IMR-90 (cell line): ENCODE results near the gene DLGAP3. TPM values are rescaled to one million over a fixed set of nuclear protein-coding genes. Genes with fewer than 3 reads are reported as not detected.

Experiments used
- ATAC-seq: fragments of 200-7000 bp; cut with Tn5 transposase; 2 replicates; pipeline ENCODE4 v1.9.1; 2020; ENCODE audit warnings: low read depth, mild to moderate bottlenecking, moderate library complexity
- BruUV-seq: library from RNA; stranded (reverse); fragments of 400-500 nt; replicated peaks from 2 replicates; lab custom pipeline; 2021; lab: Mats Ljungman, UMichigan
- CTCF ChIA-PET: fragments of 300-600 bp; formaldehyde crosslinking; extraction: SDS; loops from one replicate; lab custom pipeline; 2021; ENCODE audit warnings: antibody characterized with exemption; lab: Yijun Ruan, JAX
- POLR2A ChIA-PET: fragments of 300-600 bp; sonication (Branson Sonifier 250); formaldehyde crosslinking; loops from one replicate; lab custom pipeline; 2022; ENCODE audit warnings: antibody characterized with exemption; ENCODE audit not compliant: unreplicated experiment; lab: Charles Lee
- DNase-seq: peaks from one replicate; pipeline ENCODE4 v3.0.0; 2013
- H2AFZ ChIP-seq: replicated peaks from 2 replicates; pipeline ENCODE3; 2013; ENCODE audit warnings: low read length, mild to moderate bottlenecking; ENCODE audit not compliant: poor library complexity
- H2AK5ac ChIP-seq: 2 replicates; pipeline ENCODE4 v1.6.1; 2013; ENCODE audit warnings: low read depth, low read length, inconsistent platforms
- H2AK9ac ChIP-seq: replicated peaks from 2 replicates; pipeline ENCODE3; 2013; ENCODE audit warnings: mild to moderate bottlenecking, low read depth, low read length, moderate library complexity; ENCODE audit not compliant: poor library complexity
- H2BK120ac ChIP-seq: 2 replicates; pipeline ENCODE4 v1.6.1; 2013; ENCODE audit warnings: low read depth, low read length, inconsistent platforms
- H2BK15ac ChIP-seq: 3 replicates; pipeline ENCODE4 v1.6.1; 2013; ENCODE audit warnings: low read depth, low read length, inconsistent platforms
- H2BK20ac ChIP-seq: 2 replicates; pipeline ENCODE4 v1.6.1; 2013; ENCODE audit warnings: low read depth, mild to moderate bottlenecking, inconsistent platforms, low read length, moderate library complexity
- H2BK5ac ChIP-seq: 2 replicates; pipeline ENCODE4 v1.6.1; 2013; ENCODE audit warnings: mild to moderate bottlenecking, low read depth, low read length, inconsistent platforms; ENCODE audit not compliant: poor library complexity, severe bottlenecking
- H3K14ac ChIP-seq: replicated peaks from 2 replicates; pipeline ENCODE4 v1.6.1; 2013; ENCODE audit warnings: low read depth, low read length, inconsistent platforms
- H3K18ac ChIP-seq: 2 replicates; pipeline ENCODE4 v1.6.1; 2013; ENCODE audit warnings: low read depth, low read length, control low read depth
- H3K23ac ChIP-seq: 2 replicates; pipeline ENCODE4 v1.6.1; 2013; ENCODE audit warnings: low read depth, low read length, inconsistent platforms
- H3K27ac ChIP-seq: 2 replicates; pipeline ENCODE4 v1.5.1; 2013; ENCODE audit warnings: mild to moderate bottlenecking, control low read depth, low read length; ENCODE audit not compliant: insufficient read depth
- H3K27me3 ChIP-seq: 2 replicates; pipeline ENCODE4 v1.6.1; 2013; ENCODE audit warnings: low read length; ENCODE audit not compliant: control insufficient read depth, insufficient read depth
- H3K36me3 ChIP-seq: 2 replicates; pipeline ENCODE4 v1.6.1; 2013; ENCODE audit warnings: low read length, mixed read lengths; ENCODE audit not compliant: control insufficient read depth, insufficient read depth
- H3K4ac ChIP-seq: 2 replicates; pipeline ENCODE4 v1.6.1; 2013; ENCODE audit warnings: low read depth, low read length, inconsistent platforms
- H3K4me1 ChIP-seq: 2 replicates; pipeline ENCODE4 v1.6.1; 2013; ENCODE audit warnings: low read length, mixed read lengths; ENCODE audit not compliant: control insufficient read depth, insufficient read depth
- H3K4me2 ChIP-seq: 2 replicates; pipeline ENCODE4 v1.6.1; 2013; ENCODE audit warnings: low read depth, mild to moderate bottlenecking, control low read depth, low read length, moderate library complexity
- H3K4me3 ChIP-seq: 2 replicates; pipeline ENCODE4 v1.5.1; 2013; ENCODE audit warnings: low read depth, mild to moderate bottlenecking, control low read depth, low read length, moderate library complexity; ENCODE audit not compliant: insufficient read depth
- H3K56ac ChIP-seq: 2 replicates; pipeline ENCODE4 v1.6.1; 2013; ENCODE audit warnings: low read length, inconsistent platforms; ENCODE audit not compliant: insufficient read depth; ENCODE audit errors: extremely low read depth
- H3K79me1 ChIP-seq, 2 experiments: 2 replicates each; pipeline ENCODE4 v1.6.1; 2013; ENCODE audit warnings: low read length in 2 of 2, inconsistent platforms in 1 of 2, low read depth in 1 of 2
- H3K9ac ChIP-seq: 2 replicates; pipeline ENCODE4 v1.6.1; 2013; ENCODE audit warnings: low read depth, low read length, control low read depth
- H3K9me1 ChIP-seq: 2 replicates; pipeline ENCODE4 v1.6.1; 2013; ENCODE audit warnings: low read length, inconsistent platforms; ENCODE audit not compliant: insufficient read depth
- H3K9me3 ChIP-seq: 2 replicates; pipeline ENCODE4 v1.6.1; 2013; ENCODE audit warnings: low read length; ENCODE audit not compliant: control insufficient read depth, insufficient read depth
- H4K20me1 ChIP-seq: 2 replicates; pipeline ENCODE4 v1.6.1; 2013; ENCODE audit warnings: low read length, inconsistent platforms; ENCODE audit not compliant: insufficient read depth
- H4K5ac ChIP-seq: 2 replicates; pipeline ENCODE4 v1.6.1; 2013; ENCODE audit warnings: mild to moderate bottlenecking, low read depth, low read length, control low read depth
- H4K8ac ChIP-seq, 2 experiments: 2 replicates each; pipeline ENCODE4 v1.6.1; 2013; ENCODE audit warnings: low read depth in 2 of 2, low read length in 2 of 2, control low read depth in 1 of 2, inconsistent platforms in 1 of 2
- H4K91ac ChIP-seq: 2 replicates; pipeline ENCODE4 v1.6.1; 2013; ENCODE audit warnings: low read depth, low read length, inconsistent platforms; ENCODE audit not compliant: insufficient read depth
- RCOR1 ChIP-seq: IDR thresholded peaks from 2 replicates; pipeline ENCODE4 v1.6.1; 2012; ENCODE audit warnings: mild to moderate bottlenecking, low read length, improper control_type of control experiment; ENCODE audit not compliant: insufficient replicate concordance
- RFX5 ChIP-seq: IDR thresholded peaks from 2 replicates; pipeline ENCODE4 v1.8.0; 2012; ENCODE audit warnings: low read depth, mild to moderate bottlenecking, low read length, moderate library complexity
- SMC3 ChIP-seq: fragments of 150-350 bp; IDR thresholded peaks from 2 replicates; pipeline ENCODE4 v1.6.1; 2016; ENCODE audit warnings: low read depth, mild to moderate bottlenecking, antibody characterized with exemption, low read length, moderate library complexity
- USF2 ChIP-seq: fragments of 150-350 bp; IDR thresholded peaks from 2 replicates; pipeline ENCODE4 v1.6.1; 2017; ENCODE audit warnings: mild to moderate bottlenecking, antibody characterized with exemption, low read length, low read depth
- WGBS, 2 experiments: methylation state at CpG; one replicate each; pipeline versions ENCODE4 v1.1.5 to v1.1.7; 2013; ENCODE audit warnings: missing lambda C conversion rate in 2 of 2; ENCODE audit not compliant: insufficient read length in 1 of 2; ENCODE audit errors: extremely low coverage in 2 of 2; 5-methylcytosine and 5-hydroxymethylcytosine counted together
- dilution Hi-C: fragments of 300-500 bp; cut with HindIII; formaldehyde crosslinking; loops from one replicate; pipeline ENCODE4 v1.14.3; 2018; ENCODE audit warnings: low sequenced_read_pairs; ENCODE audit not compliant: unreplicated experiment
- in situ Hi-C: fragments of 300-500 bp; cut with MboI; formaldehyde crosslinking; loops from 3 replicates; pipeline ENCODE4 v1.14.3; 2019; ENCODE audit warnings: low sequenced_read_pairs, inconsistent platforms, mixed read lengths
- intact Hi-C: fragments of 100-400 bp; cut with micrococcal nuclease; formaldehyde crosslinking; loops from 2 replicates; pipeline ENCODE4 v1.10.0; 2022
- polyA plus RNA-seq, 3 experiments: library from polyadenylated mRNA; depleted of rRNA; stranded (reverse); fragments of >200 nt; gene quantifications; 2 replicates each; pipeline ENCODE4 v1.2.3, GENCODE V29; 2012; ENCODE audit warnings: low replicate concordance in 1 of 3
- total RNA-seq: library from RNA; depleted of rRNA; stranded (reverse); fragments of >200 nt; gene quantifications from 2 replicates; pipeline ENCODE4 v1.2.3, GENCODE V29; 2012
- TF ChIP-seq, protein P1 (sequence below): conservative IDR thresholded peaks from 2 replicates; pipeline ENCODE4 v1.5.1; 2012; ENCODE audit warnings: mild to moderate bottlenecking, low read depth, low read length, improper control_type of control experiment

The DLGAP3 gene
- total and polyA plus RNA-seq, 2 of the 4 experiments (the other 2 are of a cell fraction): 0.02 TPM; not detected in 1

GRCh38 chr1:34870395-34870794, 59.1 kb downstream of the DLGAP3 start:
- CTCF ChIA-PET: interaction anchor here (2.1 kb wide), 1 partner anchor 11 kb away, joined by 5 read pairs; the partner anchor contains the start of gene SMIM12

More at GRCh38 chr1:34870395-34870794, 59.1 kb downstream of the DLGAP3 start:
- TF ChIP-seq SMC3 (no peak), RFX5 (no peak), USF2 (no peak), RCOR1 (no peak)
- TF ChIP-seq, protein P1, sequence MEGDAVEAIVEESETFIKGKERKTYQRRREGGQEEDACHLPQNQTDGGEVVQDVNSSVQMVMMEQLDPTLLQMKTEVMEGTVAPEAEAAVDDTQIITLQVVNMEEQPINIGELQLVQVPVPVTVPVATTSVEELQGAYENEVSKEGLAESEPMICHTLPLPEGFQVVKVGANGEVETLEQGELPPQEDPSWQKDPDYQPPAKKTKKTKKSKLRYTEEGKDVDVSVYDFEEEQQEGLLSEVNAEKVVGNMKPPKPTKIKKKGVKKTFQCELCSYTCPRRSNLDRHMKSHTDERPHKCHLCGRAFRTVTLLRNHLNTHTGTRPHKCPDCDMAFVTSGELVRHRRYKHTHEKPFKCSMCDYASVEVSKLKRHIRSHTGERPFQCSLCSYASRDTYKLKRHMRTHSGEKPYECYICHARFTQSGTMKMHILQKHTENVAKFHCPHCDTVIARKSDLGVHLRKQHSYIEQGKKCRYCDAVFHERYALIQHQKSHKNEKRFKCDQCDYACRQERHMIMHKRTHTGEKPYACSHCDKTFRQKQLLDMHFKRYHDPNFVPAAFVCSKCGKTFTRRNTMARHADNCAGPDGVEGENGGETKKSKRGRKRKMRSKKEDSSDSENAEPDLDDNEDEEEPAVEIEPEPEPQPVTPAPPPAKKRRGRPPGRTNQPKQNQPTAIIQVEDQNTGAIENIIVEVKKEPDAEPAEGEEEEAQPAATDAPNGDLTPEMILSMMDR: no peak
- no peak overlapping the region for H3K56ac ChIP-seq
- no peak overlapping the region for H2BK5ac ChIP-seq
- no peak overlapping the region for H2AK5ac ChIP-seq
- no TSS peak for BruUV-seq
- no peak overlapping the region for H2AK9ac ChIP-seq
- no peak overlapping the region for H2BK120ac ChIP-seq
- no peak overlapping the region for H4K8ac ChIP-seq
- no peak overlapping the region for H3K9ac ChIP-seq
- H2BK20ac ChIP-seq: no peak overlapping the region
- H3K9me3 ChIP-seq: no peaks in the 10 kb centered on the region; the same call in 1 of the 2 replicates
- H4K5ac ChIP-seq: no peak overlapping the region
- H2AFZ ChIP-seq: no peak overlapping the region
- H3K4ac ChIP-seq: no peak overlapping the region
- no peaks in the 10 kb centered on the region for H4K20me1 ChIP-seq
- ATAC-seq: no peak
- no peak overlapping the region for H3K4me3 ChIP-seq
- POLR2A ChIA-PET: no interaction called here
- no peaks in the 10 kb centered on the region for H3K4me1 ChIP-seq
- no peaks in the 10 kb centered on the region for H3K36me3 ChIP-seq
- H3K4me2 ChIP-seq: no peak overlapping the region
- H3K9me1 ChIP-seq: no peaks in the 10 kb centered on the region
- peaks cover 39% of the 10 kb centered on the region for H3K27me3 ChIP-seq
- intact Hi-C loops (loop anchor here (2.0 kb wide), 1 partner anchor 38 kb away; no protein-coding TSS in a partner anchor), in situ Hi-C loops (no loop called here), dilution Hi-C loops (no loop called here)
- H2BK15ac ChIP-seq: no peak overlapping the region
- no peak overlapping the region for H3K23ac ChIP-seq
- no peaks in the 10 kb centered on the region for H3K79me1 ChIP-seq
- no peak overlapping the region for H3K27ac ChIP-seq
- H4K91ac ChIP-seq: no peak overlapping the region
- no peak for DNase-seq
- no CpG with 5 or more reads among the region's 2 CpGs for WGBS, 2 experiments
- no peak overlapping the region for H3K18ac ChIP-seq
- no peak overlapping the region for H3K14ac ChIP-seq
